LNCAP (cell line): ENCODE data around the gene LRRC10B.

Experiments used
- TF ChIP-seq, protein P1 (sequence below): fragments of 450-650 bp; IDR thresholded peaks from 2 replicates; pipeline ENCODE4 v1.5.1; 2017; ENCODE audit warnings: mild to moderate bottlenecking

Gene LRRC10B

DNA sequence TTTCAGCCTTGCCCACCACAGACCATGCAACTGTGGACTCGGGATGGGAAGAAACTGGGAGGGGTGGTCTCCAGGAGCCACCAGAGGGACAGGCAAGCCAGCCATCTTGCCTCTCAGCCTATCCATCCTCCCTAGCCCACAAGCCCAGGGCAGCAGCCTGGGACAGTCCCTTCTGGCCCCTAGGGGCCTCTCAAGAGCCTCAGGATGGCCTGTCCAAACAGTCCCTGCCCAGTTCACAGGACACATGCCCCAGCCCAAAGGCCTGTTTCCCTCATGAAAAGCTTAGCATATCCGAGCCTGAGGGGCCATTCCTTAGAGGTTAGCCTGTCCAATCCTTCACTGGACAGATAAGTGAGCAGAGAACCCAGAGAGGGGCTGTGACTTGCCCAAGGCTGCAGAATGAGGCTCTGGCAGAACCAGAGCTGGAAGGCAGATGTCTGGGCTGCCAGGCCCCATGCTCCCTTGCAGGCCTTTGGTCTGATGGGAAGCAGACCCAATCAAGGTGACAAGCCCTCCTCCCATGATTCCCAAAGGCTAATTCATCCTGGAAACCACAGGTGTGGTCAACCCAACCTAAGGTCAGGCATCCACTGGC lies 28.2 kb downstream of the LRRC10B start:
- TF ChIP-seq, protein P1, sequence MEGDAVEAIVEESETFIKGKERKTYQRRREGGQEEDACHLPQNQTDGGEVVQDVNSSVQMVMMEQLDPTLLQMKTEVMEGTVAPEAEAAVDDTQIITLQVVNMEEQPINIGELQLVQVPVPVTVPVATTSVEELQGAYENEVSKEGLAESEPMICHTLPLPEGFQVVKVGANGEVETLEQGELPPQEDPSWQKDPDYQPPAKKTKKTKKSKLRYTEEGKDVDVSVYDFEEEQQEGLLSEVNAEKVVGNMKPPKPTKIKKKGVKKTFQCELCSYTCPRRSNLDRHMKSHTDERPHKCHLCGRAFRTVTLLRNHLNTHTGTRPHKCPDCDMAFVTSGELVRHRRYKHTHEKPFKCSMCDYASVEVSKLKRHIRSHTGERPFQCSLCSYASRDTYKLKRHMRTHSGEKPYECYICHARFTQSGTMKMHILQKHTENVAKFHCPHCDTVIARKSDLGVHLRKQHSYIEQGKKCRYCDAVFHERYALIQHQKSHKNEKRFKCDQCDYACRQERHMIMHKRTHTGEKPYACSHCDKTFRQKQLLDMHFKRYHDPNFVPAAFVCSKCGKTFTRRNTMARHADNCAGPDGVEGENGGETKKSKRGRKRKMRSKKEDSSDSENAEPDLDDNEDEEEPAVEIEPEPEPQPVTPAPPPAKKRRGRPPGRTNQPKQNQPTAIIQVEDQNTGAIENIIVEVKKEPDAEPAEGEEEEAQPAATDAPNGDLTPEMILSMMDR = no peak

DNA sequence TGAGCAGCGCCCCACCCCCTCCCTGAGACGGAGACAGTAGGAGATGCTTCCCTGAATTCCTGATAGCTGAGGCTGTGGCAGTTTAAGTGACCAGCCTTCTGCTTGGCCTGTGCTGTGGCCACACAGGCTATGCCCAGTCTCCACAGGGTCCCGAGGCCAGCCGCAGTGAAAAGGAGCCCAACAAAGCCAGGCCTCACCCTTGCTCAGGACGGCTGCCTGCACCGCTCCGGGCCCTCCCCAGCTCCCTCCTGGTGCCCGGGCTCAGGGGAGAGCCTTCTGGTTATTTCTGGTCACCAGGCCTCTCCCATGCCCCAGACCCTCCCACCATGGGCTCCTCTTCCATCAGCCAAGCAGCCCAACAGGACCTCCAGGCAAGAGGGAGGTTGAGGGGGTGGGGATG lies 28.8 kb downstream of the LRRC10B start:
- TF ChIP-seq, protein P1 = no peak

DNA sequence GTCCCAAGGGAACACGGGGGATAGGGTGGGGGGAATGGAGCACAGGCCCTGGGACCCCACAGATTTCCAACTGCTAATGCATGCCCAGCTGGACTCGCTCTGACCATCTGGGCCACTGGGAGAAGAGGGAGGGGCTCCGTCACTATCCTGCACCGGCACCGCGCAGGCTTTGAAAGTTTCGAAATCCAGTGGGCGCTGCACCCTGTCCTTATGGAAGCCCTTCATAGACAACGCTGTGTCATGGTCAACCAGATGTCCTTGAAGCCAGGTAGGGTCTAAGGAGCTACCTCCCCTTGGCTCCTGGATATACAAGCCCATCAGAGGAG lies 30.1 kb downstream of the LRRC10B start:
- TF ChIP-seq, protein P1 = no peak

GRCh38 chr11:61539006-61539405 lies 30.5 kb downstream of the LRRC10B start:
- TF ChIP-seq, protein P1 = no peak

DNA sequence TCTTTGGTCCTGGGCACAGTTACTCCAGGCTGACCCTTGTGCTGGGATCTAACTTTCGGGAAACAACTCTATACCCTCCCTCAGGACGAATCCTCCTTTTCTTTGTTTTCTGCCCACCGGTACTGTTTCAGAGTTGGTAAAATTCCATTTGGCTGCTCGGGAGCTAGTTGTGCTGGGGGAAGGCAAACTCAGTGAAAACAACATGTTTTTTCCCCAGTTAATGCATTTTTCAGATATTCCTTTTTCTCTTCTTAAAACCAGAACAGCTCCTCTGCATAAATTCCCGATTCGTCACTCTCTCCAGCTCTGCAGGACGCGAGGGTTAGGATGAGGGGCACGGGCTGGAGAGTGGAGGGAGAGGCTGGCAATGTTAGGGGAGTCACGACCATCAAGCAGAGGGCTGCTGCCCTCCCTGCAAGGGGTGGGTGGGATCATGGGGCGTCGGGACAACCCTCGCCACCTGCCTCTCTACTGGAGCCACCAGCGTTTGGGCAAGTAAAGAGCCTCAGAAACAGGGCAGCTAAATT lies 31.3 kb downstream of the LRRC10B start:
- TF ChIP-seq, protein P1 = no peak

GRCh38 chr11:61540528-61540927 lies 32.0 kb downstream of the LRRC10B start:
- TF ChIP-seq, protein P1 = no peak

DNA sequence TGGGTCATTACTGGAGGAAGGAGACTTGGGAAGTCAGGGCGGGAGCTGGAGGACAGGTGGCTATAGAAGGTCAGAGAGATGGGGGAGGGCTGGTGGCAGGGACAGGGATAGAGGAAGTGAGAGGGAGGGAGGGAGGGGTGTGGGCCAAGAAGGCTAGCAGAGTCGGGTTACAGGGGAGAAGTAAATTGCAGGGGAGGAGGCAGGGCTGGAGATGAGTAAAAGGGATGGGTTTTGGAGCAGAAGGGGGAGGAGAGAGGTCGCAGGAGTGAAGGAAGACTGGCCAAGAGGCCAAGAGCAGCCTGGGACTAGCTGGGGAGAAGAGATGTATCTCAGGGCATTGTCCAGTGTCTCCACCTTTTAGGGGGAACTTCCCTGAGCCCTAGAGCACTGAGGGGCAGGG lies 33.0 kb downstream of the LRRC10B start:
- TF ChIP-seq, protein P1 = no peak

DNA sequence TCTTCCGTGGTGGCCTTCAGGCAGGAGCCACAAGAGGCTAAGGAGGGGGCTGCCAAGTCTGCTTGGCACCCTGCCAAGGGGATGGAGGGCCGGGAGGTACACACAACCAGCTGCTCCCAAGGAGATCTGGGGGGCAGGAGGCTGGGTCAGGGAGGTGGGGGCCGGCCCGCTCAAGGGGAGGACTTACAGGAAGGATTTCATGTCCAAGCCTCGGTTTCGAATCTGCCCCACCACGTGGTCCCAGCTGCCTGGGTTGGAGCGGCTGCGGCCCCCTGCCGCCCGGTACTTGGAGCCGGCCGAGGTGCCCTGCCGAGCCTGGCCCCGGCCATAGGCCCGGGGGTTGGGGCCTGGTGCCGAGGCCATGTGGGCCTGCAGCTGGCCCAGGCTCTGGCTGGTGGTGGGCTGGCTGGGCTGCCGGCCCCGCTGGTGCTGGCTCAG lies 33.5 kb downstream of the LRRC10B start:
- TF ChIP-seq, protein P1 = no peak
